WTC11 (cell line): ENCODE data around the gene RBM3. TPM values are rescaled to one million over a fixed set of nuclear protein-coding genes. Genes with fewer than 3 reads are reported as not detected.

Experiments used
- ATAC-seq: fragments of 200-7000 bp; cut with Tn5 transposase; 2 replicates; pipeline ENCODE4 v1.10.0; 2021; ENCODE audit warnings: mild to moderate bottlenecking, moderate library complexity
- CTCF ChIA-PET: fragments of 300-600 bp; sonication (Branson Sonifier 250); formaldehyde crosslinking; loops from one replicate; lab custom pipeline; 2021; ENCODE audit warnings: antibody characterized with exemption; lab: Charles Lee
- POLR2A ChIA-PET: fragments of 350-600 bp; sonication (Branson Sonifier 250); formaldehyde crosslinking; loops from one replicate; lab custom pipeline; 2021; ENCODE audit warnings: antibody characterized with exemption; lab: Charles Lee
- DNase-seq: peaks from one replicate; pipeline ENCODE4 v3.0.0; 2021; ENCODE audit warnings: low spot score
- H3K27ac Mint-ChIP-seq: 2 replicates; pipeline ENCODE4 v1.8.0; 2021; ENCODE audit warnings: mixed read lengths
- H3K27me3 Mint-ChIP-seq: 2 replicates; pipeline ENCODE4 v1.8.0; 2021; ENCODE audit warnings: low read depth, mild to moderate bottlenecking, moderate library complexity, mixed read lengths
- H3K36me3 Mint-ChIP-seq: 2 replicates; pipeline ENCODE4 v1.8.0; 2021; ENCODE audit warnings: mixed read lengths
- H3K4me1 Mint-ChIP-seq: 2 replicates; pipeline ENCODE4 v1.8.0; 2022; ENCODE audit warnings: mixed read lengths
- H3K4me3 Mint-ChIP-seq: 2 replicates; pipeline ENCODE4 v1.8.0; 2021; ENCODE audit warnings: mild to moderate bottlenecking, moderate library complexity, mixed read lengths
- H3K9me3 Mint-ChIP-seq: 2 replicates; pipeline ENCODE4 v1.8.0; 2021; ENCODE audit warnings: mixed read lengths
- ATF1 ChIP-seq: sonication (generic); formaldehyde crosslinking; IDR thresholded peaks from 2 replicates; pipeline ENCODE4 v1.8.1; 2023; ENCODE audit warnings: mild to moderate bottlenecking, moderate library complexity, missing genetic modification reagents
- CREM ChIP-seq: sonication (generic); formaldehyde crosslinking; IDR thresholded peaks from 2 replicates; pipeline ENCODE4 v1.8.1; 2022; ENCODE audit warnings: mild to moderate bottlenecking, missing genetic modification reagents, moderate library complexity
- ELF4 ChIP-seq: sonication (generic); formaldehyde crosslinking; IDR thresholded peaks from 2 replicates; pipeline ENCODE4 v1.8.1; 2022; ENCODE audit warnings: low read depth, mild to moderate bottlenecking, moderate library complexity, missing genetic modification reagents
- EMX1 ChIP-seq: fragments of 250-450 bp; sonication (Bioruptor Pico); IDR thresholded peaks from 2 replicates; pipeline ENCODE4 v1.8.0; 2021; ENCODE audit warnings: mild to moderate bottlenecking
- GABPB1 ChIP-seq: sonication (generic); formaldehyde crosslinking; IDR thresholded peaks from 2 replicates; pipeline ENCODE4 v1.8.1; 2023; ENCODE audit warnings: mild to moderate bottlenecking, missing genetic modification reagents
- IRF2 ChIP-seq: sonication (generic); formaldehyde crosslinking; IDR thresholded peaks from 2 replicates; pipeline ENCODE4 v1.8.0; 2022; ENCODE audit warnings: low read depth, missing genetic modification reagents, borderline replicate concordance
- NFE2L1 ChIP-seq: sonication (generic); formaldehyde crosslinking; IDR thresholded peaks from 2 replicates; pipeline ENCODE4 v1.8.1; 2023; ENCODE audit warnings: missing genetic modification reagents
- NR3C1 ChIP-seq: sonication (generic); formaldehyde crosslinking; conservative IDR thresholded peaks from 2 replicates; pipeline ENCODE4 v1.8.1; 2023; ENCODE audit warnings: low read depth, mild to moderate bottlenecking, missing genetic modification reagents
- SOX15 ChIP-seq: fragments of 250-450 bp; sonication (Bioruptor Pico); IDR thresholded peaks from 2 replicates; pipeline ENCODE4 v1.9.0; 2021; ENCODE audit warnings: mild to moderate bottlenecking
- TEAD1 ChIP-seq: sonication (generic); formaldehyde crosslinking; IDR thresholded peaks from 2 replicates; pipeline ENCODE4 v1.8.0; 2022; ENCODE audit warnings: mild to moderate bottlenecking, missing genetic modification reagents
- ZBTB21 ChIP-seq: sonication (generic); formaldehyde crosslinking; IDR thresholded peaks from 2 replicates; pipeline ENCODE4 v1.8.1; 2023; ENCODE audit warnings: mild to moderate bottlenecking, missing genetic modification reagents, borderline replicate concordance
- ZNF423 ChIP-seq: fragments of 250-450 bp; sonication (Bioruptor Pico); IDR thresholded peaks from 2 replicates; pipeline ENCODE4 v2.1.2; 2022; ENCODE audit warnings: mild to moderate bottlenecking, moderate library complexity
- total RNA-seq: library from RNA; stranded (reverse); gene quantifications from 3 replicates; pipeline ENCODE4 v1.2.3, GENCODE V29; 2021
- TF ChIP-seq, protein P1 (sequence below): sonication (generic); formaldehyde crosslinking; conservative IDR thresholded peaks from 2 replicates; pipeline ENCODE4 v1.8.1; 2023; ENCODE audit warnings: mild to moderate bottlenecking, low read depth, missing genetic modification reagents, moderate library complexity
- TF ChIP-seq, protein P2 (sequence below): sonication (generic); formaldehyde crosslinking; IDR thresholded peaks from 2 replicates; pipeline ENCODE4 v1.8.0; 2023; ENCODE audit warnings: missing genetic modification reagents, mild to moderate bottlenecking, borderline replicate concordance
- TF ChIP-seq, protein P3 (sequence below): fragments of 250-450 bp; sonication (Bioruptor Pico); IDR thresholded peaks from 2 replicates; pipeline ENCODE4 v1.9.0; 2021; ENCODE audit warnings: mild to moderate bottlenecking
- TF ChIP-seq, protein P4 (sequence below): sonication (generic); formaldehyde crosslinking; IDR thresholded peaks from 2 replicates; pipeline ENCODE4 v1.8.1; 2022; ENCODE audit warnings: low read depth, missing genetic modification reagents, borderline replicate concordance
- TF ChIP-seq, protein P5 (sequence below): sonication (generic); formaldehyde crosslinking; IDR thresholded peaks from 2 replicates; pipeline ENCODE4 v1.8.1; 2022; ENCODE audit warnings: missing genetic modification reagents, borderline replicate concordance
- TF ChIP-seq, protein P6 (sequence below): fragments of 250-450 bp; sonication (Bioruptor Pico); IDR thresholded peaks from 2 replicates; pipeline ENCODE4 v2.1.2; 2022; ENCODE audit warnings: mild to moderate bottlenecking, moderate library complexity

Gene RBM3
- total RNA-seq, 1 experiment from 2014 or later = 148 TPM

DNA sequence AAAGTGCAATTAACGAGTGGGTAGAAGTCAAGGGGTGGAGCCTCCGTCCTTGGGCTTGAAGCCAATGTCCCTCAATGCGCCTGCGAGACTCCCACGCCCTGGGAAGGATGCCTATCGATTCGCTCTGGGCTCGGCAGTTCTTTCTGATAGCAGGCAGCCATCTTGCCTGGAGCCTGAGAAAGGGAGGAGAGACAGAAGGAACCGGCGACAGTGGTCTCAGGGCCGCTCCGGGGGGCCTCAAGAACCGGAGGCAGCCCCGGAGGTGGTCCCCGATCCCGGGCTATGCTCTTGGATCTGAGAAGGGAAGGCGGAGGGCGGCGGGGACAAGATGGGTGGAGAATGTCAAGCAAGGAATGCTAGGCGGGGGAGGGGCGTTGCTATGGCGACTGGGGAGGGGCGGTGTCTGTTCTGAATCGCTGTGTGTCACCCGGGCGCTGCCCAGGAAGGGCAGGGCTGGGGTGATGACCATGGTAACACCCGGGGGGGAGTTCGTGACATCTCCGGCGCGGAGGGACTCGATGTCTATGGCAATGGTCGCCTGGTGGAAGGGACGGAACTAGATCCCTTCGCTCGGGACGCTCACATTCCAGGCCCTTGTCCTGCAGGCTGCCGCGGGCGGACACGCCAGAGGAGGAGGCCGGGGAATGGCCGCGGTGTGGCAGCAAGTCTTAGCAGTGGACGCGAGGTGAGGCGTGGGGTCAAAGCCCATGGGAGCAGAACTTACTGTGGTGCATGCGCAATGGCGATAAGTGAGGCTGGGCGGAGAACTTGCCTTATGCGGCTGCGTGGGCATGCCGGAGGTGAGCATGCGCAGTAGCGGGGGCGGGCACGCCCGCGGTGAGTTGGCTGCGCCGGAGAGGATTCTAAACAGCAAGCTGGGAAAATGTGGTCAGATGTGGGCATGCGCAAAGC is 23.3 kb downstream of the RBM3 start, which contains the start of gene WDR13 (continued):
- TF ChIP-seq, protein P1, sequence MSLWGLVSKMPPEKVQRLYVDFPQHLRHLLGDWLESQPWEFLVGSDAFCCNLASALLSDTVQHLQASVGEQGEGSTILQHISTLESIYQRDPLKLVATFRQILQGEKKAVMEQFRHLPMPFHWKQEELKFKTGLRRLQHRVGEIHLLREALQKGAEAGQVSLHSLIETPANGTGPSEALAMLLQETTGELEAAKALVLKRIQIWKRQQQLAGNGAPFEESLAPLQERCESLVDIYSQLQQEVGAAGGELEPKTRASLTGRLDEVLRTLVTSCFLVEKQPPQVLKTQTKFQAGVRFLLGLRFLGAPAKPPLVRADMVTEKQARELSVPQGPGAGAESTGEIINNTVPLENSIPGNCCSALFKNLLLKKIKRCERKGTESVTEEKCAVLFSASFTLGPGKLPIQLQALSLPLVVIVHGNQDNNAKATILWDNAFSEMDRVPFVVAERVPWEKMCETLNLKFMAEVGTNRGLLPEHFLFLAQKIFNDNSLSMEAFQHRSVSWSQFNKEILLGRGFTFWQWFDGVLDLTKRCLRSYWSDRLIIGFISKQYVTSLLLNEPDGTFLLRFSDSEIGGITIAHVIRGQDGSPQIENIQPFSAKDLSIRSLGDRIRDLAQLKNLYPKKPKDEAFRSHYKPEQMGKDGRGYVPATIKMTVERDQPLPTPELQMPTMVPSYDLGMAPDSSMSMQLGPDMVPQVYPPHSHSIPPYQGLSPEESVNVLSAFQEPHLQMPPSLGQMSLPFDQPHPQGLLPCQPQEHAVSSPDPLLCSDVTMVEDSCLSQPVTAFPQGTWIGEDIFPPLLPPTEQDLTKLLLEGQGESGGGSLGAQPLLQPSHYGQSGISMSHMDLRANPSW (CRISPR knock-in tag) = no peak
- no peak for TF ChIP-seq TEAD1 (CRISPR knock-in tag)
- TF ChIP-seq, protein P2, sequence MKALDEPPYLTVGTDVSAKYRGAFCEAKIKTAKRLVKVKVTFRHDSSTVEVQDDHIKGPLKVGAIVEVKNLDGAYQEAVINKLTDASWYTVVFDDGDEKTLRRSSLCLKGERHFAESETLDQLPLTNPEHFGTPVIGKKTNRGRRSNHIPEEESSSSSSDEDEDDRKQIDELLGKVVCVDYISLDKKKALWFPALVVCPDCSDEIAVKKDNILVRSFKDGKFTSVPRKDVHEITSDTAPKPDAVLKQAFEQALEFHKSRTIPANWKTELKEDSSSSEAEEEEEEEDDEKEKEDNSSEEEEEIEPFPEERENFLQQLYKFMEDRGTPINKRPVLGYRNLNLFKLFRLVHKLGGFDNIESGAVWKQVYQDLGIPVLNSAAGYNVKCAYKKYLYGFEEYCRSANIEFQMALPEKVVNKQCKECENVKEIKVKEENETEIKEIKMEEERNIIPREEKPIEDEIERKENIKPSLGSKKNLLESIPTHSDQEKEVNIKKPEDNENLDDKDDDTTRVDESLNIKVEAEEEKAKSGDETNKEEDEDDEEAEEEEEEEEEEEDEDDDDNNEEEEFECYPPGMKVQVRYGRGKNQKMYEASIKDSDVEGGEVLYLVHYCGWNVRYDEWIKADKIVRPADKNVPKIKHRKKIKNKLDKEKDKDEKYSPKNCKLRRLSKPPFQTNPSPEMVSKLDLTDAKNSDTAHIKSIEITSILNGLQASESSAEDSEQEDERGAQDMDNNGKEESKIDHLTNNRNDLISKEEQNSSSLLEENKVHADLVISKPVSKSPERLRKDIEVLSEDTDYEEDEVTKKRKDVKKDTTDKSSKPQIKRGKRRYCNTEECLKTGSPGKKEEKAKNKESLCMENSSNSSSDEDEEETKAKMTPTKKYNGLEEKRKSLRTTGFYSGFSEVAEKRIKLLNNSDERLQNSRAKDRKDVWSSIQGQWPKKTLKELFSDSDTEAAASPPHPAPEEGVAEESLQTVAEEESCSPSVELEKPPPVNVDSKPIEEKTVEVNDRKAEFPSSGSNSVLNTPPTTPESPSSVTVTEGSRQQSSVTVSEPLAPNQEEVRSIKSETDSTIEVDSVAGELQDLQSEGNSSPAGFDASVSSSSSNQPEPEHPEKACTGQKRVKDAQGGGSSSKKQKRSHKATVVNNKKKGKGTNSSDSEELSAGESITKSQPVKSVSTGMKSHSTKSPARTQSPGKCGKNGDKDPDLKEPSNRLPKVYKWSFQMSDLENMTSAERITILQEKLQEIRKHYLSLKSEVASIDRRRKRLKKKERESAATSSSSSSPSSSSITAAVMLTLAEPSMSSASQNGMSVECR (CRISPR knock-in tag) = no peak
- no peak for TF ChIP-seq EMX1 (CRISPR knock-in tag)
- peak; percentile 38; the same call in 1 of the 2 replicates for TF ChIP-seq ZNF423 (CRISPR knock-in tag)
- no peak for TF ChIP-seq CREM
- TF ChIP-seq SOX15 (CRISPR knock-in tag) = no peak

DNA sequence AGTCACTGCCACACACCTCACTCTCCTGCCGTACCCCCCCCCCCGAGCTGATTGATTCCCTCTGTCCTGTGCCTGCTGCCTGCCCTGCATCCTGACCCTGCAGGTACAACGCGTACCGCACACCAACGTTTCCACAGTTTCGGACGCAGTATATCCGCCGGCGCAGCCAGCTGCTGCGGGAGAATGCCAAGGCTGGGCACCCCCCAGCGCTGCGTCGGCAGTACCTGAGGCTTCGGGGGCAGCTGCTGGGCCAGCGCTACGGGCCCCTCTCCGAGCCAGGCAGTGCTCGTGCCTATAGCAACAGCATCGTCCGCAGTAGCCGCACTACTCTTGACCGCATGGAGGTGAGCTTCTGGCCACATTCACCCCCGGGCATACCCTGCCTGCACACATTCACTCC is 24.3 kb downstream of the RBM3 start:
- CTCF ChIA-PET = interaction anchor here (1.4 kb wide), 1 partner anchor 8 kb away, joined by 6 read pairs; no protein-coding TSS in a partner anchor
- H3K4me1 Mint-ChIP-seq = peaks cover 5% of the 10 kb centered on the region
- POLR2A ChIA-PET = no interaction called here
- H3K9me3 Mint-ChIP-seq = no peaks in the 10 kb centered on the region
- TF ChIP-seq ELF4 (CRISPR knock-in tag) = no peak
- TF ChIP-seq, protein P3, sequence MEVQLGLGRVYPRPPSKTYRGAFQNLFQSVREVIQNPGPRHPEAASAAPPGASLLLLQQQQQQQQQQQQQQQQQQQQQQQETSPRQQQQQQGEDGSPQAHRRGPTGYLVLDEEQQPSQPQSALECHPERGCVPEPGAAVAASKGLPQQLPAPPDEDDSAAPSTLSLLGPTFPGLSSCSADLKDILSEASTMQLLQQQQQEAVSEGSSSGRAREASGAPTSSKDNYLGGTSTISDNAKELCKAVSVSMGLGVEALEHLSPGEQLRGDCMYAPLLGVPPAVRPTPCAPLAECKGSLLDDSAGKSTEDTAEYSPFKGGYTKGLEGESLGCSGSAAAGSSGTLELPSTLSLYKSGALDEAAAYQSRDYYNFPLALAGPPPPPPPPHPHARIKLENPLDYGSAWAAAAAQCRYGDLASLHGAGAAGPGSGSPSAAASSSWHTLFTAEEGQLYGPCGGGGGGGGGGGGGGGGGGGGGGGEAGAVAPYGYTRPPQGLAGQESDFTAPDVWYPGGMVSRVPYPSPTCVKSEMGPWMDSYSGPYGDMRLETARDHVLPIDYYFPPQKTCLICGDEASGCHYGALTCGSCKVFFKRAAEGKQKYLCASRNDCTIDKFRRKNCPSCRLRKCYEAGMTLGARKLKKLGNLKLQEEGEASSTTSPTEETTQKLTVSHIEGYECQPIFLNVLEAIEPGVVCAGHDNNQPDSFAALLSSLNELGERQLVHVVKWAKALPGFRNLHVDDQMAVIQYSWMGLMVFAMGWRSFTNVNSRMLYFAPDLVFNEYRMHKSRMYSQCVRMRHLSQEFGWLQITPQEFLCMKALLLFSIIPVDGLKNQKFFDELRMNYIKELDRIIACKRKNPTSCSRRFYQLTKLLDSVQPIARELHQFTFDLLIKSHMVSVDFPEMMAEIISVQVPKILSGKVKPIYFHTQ (CRISPR knock-in tag) = no peak
- TF ChIP-seq NR3C1 = no peak
- TF ChIP-seq, protein P4, sequence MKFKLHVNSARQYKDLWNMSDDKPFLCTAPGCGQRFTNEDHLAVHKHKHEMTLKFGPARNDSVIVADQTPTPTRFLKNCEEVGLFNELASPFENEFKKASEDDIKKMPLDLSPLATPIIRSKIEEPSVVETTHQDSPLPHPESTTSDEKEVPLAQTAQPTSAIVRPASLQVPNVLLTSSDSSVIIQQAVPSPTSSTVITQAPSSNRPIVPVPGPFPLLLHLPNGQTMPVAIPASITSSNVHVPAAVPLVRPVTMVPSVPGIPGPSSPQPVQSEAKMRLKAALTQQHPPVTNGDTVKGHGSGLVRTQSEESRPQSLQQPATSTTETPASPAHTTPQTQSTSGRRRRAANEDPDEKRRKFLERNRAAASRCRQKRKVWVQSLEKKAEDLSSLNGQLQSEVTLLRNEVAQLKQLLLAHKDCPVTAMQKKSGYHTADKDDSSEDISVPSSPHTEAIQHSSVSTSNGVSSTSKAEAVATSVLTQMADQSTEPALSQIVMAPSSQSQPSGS (CRISPR knock-in tag) = no peak
- TF ChIP-seq, protein P5, sequence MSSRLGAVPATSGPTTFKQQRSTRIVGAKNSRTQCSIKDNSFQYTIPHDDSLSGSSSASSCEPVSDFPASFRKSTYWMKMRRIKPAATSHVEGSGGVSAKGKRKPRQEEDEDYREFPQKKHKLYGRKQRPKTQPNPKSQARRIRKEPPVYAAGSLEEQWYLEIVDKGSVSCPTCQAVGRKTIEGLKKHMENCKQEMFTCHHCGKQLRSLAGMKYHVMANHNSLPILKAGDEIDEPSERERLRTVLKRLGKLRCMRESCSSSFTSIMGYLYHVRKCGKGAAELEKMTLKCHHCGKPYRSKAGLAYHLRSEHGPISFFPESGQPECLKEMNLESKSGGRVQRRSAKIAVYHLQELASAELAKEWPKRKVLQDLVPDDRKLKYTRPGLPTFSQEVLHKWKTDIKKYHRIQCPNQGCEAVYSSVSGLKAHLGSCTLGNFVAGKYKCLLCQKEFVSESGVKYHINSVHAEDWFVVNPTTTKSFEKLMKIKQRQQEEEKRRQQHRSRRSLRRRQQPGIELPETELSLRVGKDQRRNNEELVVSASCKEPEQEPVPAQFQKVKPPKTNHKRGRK (CRISPR knock-in tag) = no peak
- no peak for TF ChIP-seq ATF1 (CRISPR knock-in tag)
- TF ChIP-seq IRF2 = no peak
- no peak for TF ChIP-seq ZBTB21 (CRISPR knock-in tag)
- TF ChIP-seq NFE2L1 (CRISPR knock-in tag) = no peak
- no peak for TF ChIP-seq GABPB1 (CRISPR knock-in tag)
- TF ChIP-seq, protein P6, sequence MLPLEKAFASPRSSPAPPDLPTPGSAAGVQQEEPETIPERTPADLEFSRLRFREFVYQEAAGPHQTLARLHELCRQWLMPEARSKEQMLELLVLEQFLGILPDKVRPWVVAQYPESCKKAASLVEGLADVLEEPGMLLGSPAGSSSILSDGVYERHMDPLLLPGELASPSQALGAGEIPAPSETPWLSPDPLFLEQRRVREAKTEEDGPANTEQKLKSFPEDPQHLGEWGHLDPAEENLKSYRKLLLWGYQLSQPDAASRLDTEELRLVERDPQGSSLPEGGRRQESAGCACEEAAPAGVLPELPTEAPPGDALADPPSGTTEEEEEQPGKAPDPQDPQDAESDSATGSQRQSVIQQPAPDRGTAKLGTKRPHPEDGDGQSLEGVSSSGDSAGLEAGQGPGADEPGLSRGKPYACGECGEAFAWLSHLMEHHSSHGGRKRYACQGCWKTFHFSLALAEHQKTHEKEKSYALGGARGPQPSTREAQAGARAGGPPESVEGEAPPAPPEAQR (CRISPR knock-in tag) = no peak
- peak overlapping the region; percentile 96; the same call in 1 of the 2 replicates for H3K4me3 Mint-ChIP-seq
- peak overlapping the region; percentile 99; the same call in 1 of the 2 replicates for H3K27ac Mint-ChIP-seq
- ATAC-seq (no peak), DNase-seq (no peak)
- no peaks in the 10 kb centered on the region for H3K27me3 Mint-ChIP-seq
- no peaks in the 10 kb centered on the region for H3K36me3 Mint-ChIP-seq
